CD4-positive, alpha-beta T cell treated with Interleukin-12 subunit alpha and Interleukin-12 subunit beta, for 1 hour (primary cell): ENCODE data around the gene RPA1.
"Not testable (repeated sequence)": the region's sequence is repeated elsewhere in the genome, so short reads cannot be mapped to it uniquely, and the experiment has no call there.

Experiments
- DNase-seq: peaks from one replicate; pipeline ENCODE4 v3.0.0-alpha.2; 2020

Gene RPA1

GRCh38 chr17:1880851-1881630, 51.2 kb downstream of the RPA1 start:
- no peak for DNase-seq

- DNase-seq: peak; percentile 43
Observed at GRCh38 chr17:1882836-1883235, 53.0 kb downstream of the RPA1 start.

GRCh38 chr17:1883536-1883935, 53.7 kb downstream of the RPA1 start:
- DNase-seq: no peak

- DNase-seq: no peak
Observed at GRCh38 chr17:1888741-1889140, 58.9 kb downstream of the RPA1 start.

- peak; percentile 45 for DNase-seq
Observed at GRCh38 chr17:1890758-1891450, 61.1 kb downstream of the RPA1 start.

- DNase-seq: no peak
Observed at GRCh38 chr17:1894753-1895339, 65.0 kb downstream of the RPA1 start.

- not testable (repeated sequence) for DNase-seq
Observed at GRCh38 chr17:1895479-1895878, 65.7 kb downstream of the RPA1 start.

- DNase-seq: no peak
Observed at GRCh38 chr17:1896243-1897104, 66.7 kb downstream of the RPA1 start.

- DNase-seq: no peak
Observed at GRCh38 chr17:1897105-1897656, 67.4 kb downstream of the RPA1 start.

- DNase-seq: no peak
Observed at GRCh38 chr17:1898332-1898731, 68.5 kb downstream of the RPA1 start.

- no peak for DNase-seq
Observed at GRCh38 chr17:1898872-1899271, 69.1 kb downstream of the RPA1 start.

- DNase-seq: no peak
Observed at GRCh38 chr17:1899403-1900000, 69.7 kb downstream of the RPA1 start.

- DNase-seq: no peak
Observed at GRCh38 chr17:1904273-1905182, 74.7 kb downstream of the RPA1 start.

- DNase-seq: no peak
Observed at GRCh38 chr17:1905190-1905913, 75.5 kb downstream of the RPA1 start.

GRCh38 chr17:1906662-1907101, 76.9 kb downstream of the RPA1 start:
- DNase-seq: no peak

- no peak for DNase-seq
Observed at GRCh38 chr17:1907216-1907631, 77.4 kb downstream of the RPA1 start.

- peak; percentile 12 for DNase-seq
Observed at GRCh38 chr17:1907909-1908698, 78.3 kb downstream of the RPA1 start.

- peak; percentile 46 for DNase-seq
Observed at GRCh38 chr17:1908699-1909309, 79.0 kb downstream of the RPA1 start.

GRCh38 chr17:1909985-1910384, 80.2 kb downstream of the RPA1 start:
- no peak for DNase-seq
